A549 (cell line): ENCODE data around the gene STIM1. TPM values are rescaled to one million over a fixed set of nuclear protein-coding genes. Genes with fewer than 3 reads are reported as not detected.

ENCODE experiments used
- ATAC-seq, 2 experiments: fragments of 200-7000 bp in 1 of 2; fragments of >200 bp in 1 of 2; cut with Nextera tagmentation in 1 of 2; cut with Tn5 transposase in 1 of 2; 3 replicates each; pipeline versions ENCODE4 v1.8.0 to v1.9.1; 2018 to 2020; ENCODE audit warnings: mild to moderate bottlenecking in 1 of 2, moderate library complexity in 1 of 2
- CTCF ChIA-PET: fragments of 300-600 bp; sonication (Branson Sonifier 250); formaldehyde crosslinking; extraction: SDS; loops from one replicate; lab custom pipeline; 2021; ENCODE audit warnings: antibody characterized with exemption, inconsistent platforms; lab: Yijun Ruan, JAX
- POLR2A ChIA-PET: fragments of 350-600 bp; formaldehyde crosslinking; extraction: SDS; loops from one replicate; lab custom pipeline; 2021; ENCODE audit warnings: antibody characterized with exemption, inconsistent platforms; lab: Yijun Ruan, JAX
- DNase-seq, 2 experiments: peaks; one replicate each; pipeline versions ENCODE4 v3.0.0 to v3.0.0-alpha.2; 2011 to 2016; ENCODE audit warnings: low read depth in 1 of 2, low spot score in 1 of 2
- FAIRE-seq: peaks from 2 replicates; lab custom pipeline; 2011; peaks lifted over from hg19 to GRCh38; lab: Jason Lieb, UNC
- H3K27ac ChIP-seq, 2 experiments: fragments of >200 bp; sonication (Bioruptor Twin); formaldehyde crosslinking; 3 replicates each; pipeline ENCODE4 v1.5.1; 2016 to 2017
- H3K4me1 ChIP-seq: fragments of >200 bp; sonication (Bioruptor Twin); formaldehyde crosslinking; 3 replicates; pipeline ENCODE4 v1.6.1; 2016
- H3K4me2 ChIP-seq: fragments of >200 bp; sonication (Bioruptor Twin); formaldehyde crosslinking; 3 replicates; pipeline ENCODE4 v1.6.1; 2016
- H3K4me3 ChIP-seq: fragments of >200 bp; sonication (Bioruptor Twin); formaldehyde crosslinking; 3 replicates; pipeline ENCODE4 v1.5.1; 2016
- H3K9me3 ChIP-seq: fragments of >200 bp; sonication (Bioruptor Twin); formaldehyde crosslinking; 3 replicates; pipeline ENCODE4 v1.6.1; 2016
- CBX8 ChIP-seq: fragments of 200-600 bp; sonication (generic); IDR thresholded peaks from 2 replicates; pipeline ENCODE4 v1.6.1; 2016
- CEBPB ChIP-seq, 2 experiments: fragments of >200 bp in 1 of 2; sonication (Bioruptor Twin) in 1 of 2; formaldehyde crosslinking in 1 of 2; IDR thresholded peaks; 2 replicates each; pipeline ENCODE4 v1.6.1; 2012 to 2016
- E2F6 ChIP-seq: IDR thresholded peaks from 2 replicates; pipeline ENCODE4 v1.6.1; 2012; ENCODE audit warnings: low read depth, borderline replicate concordance
- ESRRA ChIP-seq: fragments of 150-350 bp; IDR thresholded peaks from 2 replicates; pipeline ENCODE4 v1.6.1; 2014; ENCODE audit warnings: mild to moderate bottlenecking, low read length, borderline replicate concordance
- GATA3 ChIP-seq: IDR thresholded peaks from 2 replicates; pipeline ENCODE4 v1.6.1; 2012; ENCODE audit warnings: borderline replicate concordance
- HEYL ChIP-seq: fragments of 250-450 bp; sonication (Bioruptor Pico); IDR thresholded peaks from 2 replicates; pipeline ENCODE4 v1.8.0; 2021; ENCODE audit warnings: mild to moderate bottlenecking, moderate library complexity
- HOXA7 ChIP-seq: fragments of 250-450 bp; sonication (Bioruptor Pico); IDR thresholded peaks from 2 replicates; pipeline ENCODE4 v1.5.0; 2020; ENCODE audit warnings: mild to moderate bottlenecking, moderate library complexity
- HOXB13 ChIP-seq: fragments of 250-450 bp; sonication (Bioruptor Pico); IDR thresholded peaks from 2 replicates; pipeline ENCODE4 v1.5.0; 2020; ENCODE audit warnings: low read depth, mild to moderate bottlenecking, moderate library complexity
- POLR2A ChIP-seq: IDR thresholded peaks from 2 replicates; pipeline ENCODE4 v1.6.1; 2012; ENCODE audit warnings: mild to moderate bottlenecking, low read length
- RAD21 ChIP-seq, 2 experiments: fragments of >200 bp in 1 of 2; sonication (Bioruptor Twin) in 1 of 2; formaldehyde crosslinking in 1 of 2; IDR thresholded peaks in 1 of 2; conservative IDR thresholded peaks in 1 of 2; 2 replicates in 1 of 2; 3 replicates in 1 of 2; pipeline ENCODE4 v1.6.1; 2012 to 2018; ENCODE audit warnings: inconsistent platforms in 1 of 2
- SMC3 ChIP-seq: fragments of >200 bp; sonication (Bioruptor Twin); formaldehyde crosslinking; IDR thresholded peaks from 3 replicates; pipeline ENCODE4 v1.6.1; 2018; ENCODE audit warnings: inconsistent platforms
- TP53 ChIP-seq: fragments of 250-450 bp; sonication (Bioruptor Pico); IDR thresholded peaks from 2 replicates; pipeline ENCODE4 v1.5.0; 2021; ENCODE audit warnings: mild to moderate bottlenecking, moderate library complexity
- ZNF302 ChIP-seq: fragments of 250-450 bp; sonication (Bioruptor Pico); IDR thresholded peaks from 2 replicates; pipeline ENCODE4 v1.9.0; 2021; ENCODE audit warnings: inconsistent platforms, mild to moderate bottlenecking, moderate library complexity
- WGBS: methylation state at CpG from one replicate; pipeline ENCODE4 v1.1.6; 2017; ENCODE audit errors: missing lambda C conversion rate; 5-methylcytosine and 5-hydroxymethylcytosine counted together
- polyA plus RNA-seq, 4 experiments: library from polyadenylated mRNA; depleted of rRNA in 3 of 4; stranded (reverse); fragments of >200 nt; fragmentation: RNase III in 1 of 4; extraction: RNeasy Plus Mini Kit Qiagen cat#74134 plus additional on column Dnase treatment in 1 of 4; gene quantifications; 2 replicates in 3 of 4; 3 replicates in 1 of 4; pipeline ENCODE4 v1.2.3, GENCODE V29; 2011 to 2017
- TF ChIP-seq, protein P1 (sequence below): fragments of >200 bp; sonication (Bioruptor Twin); formaldehyde crosslinking; IDR thresholded peaks from 2 replicates; pipeline ENCODE4 v1.6.1; 2016
- TF ChIP-seq, protein P2 (sequence below): fragments of >200 bp; sonication (Bioruptor Twin); formaldehyde crosslinking; IDR thresholded peaks from 3 replicates; pipeline ENCODE4 v1.6.1; 2016
- TF ChIP-seq, protein P3 (sequence below): fragments of 250-450 bp; sonication (Bioruptor Pico); IDR thresholded peaks from 2 replicates; pipeline ENCODE4 v1.5.0; 2020; ENCODE audit warnings: low read depth, mild to moderate bottlenecking, moderate library complexity
- TF ChIP-seq, protein P4 (sequence below): fragments of >200 bp; sonication (Bioruptor Twin); formaldehyde crosslinking; IDR thresholded peaks from 3 replicates; pipeline ENCODE4 v1.5.1; 2016
- TF ChIP-seq, protein P5 (sequence below): fragments of 450-650 bp; IDR thresholded peaks from 2 replicates; pipeline ENCODE4 v1.6.1; 2014; ENCODE audit warnings: antibody characterized with exemption

The STIM1 gene
- polyA plus RNA-seq, 2 of the 4 experiments (the other 2 are of a cell fraction): 35.2 to 38.7 TPM

DNA sequence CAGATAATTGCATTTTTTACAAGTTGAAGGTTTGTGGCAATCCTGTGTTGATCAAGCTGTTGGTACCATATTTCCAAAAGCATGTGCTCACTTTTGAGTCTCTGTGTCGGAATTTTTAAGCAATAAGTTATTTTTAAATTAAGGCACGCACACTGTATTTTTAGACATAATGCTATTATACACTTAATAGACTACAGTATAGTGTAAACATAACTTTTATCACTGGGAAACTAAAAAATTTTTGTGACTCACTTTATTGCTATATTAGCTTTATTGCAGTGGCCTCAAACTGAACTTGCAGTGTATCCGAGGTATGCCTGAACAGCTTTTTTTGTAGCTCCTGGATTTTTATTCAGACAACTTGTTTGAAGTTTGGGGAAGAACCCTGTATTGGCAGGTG is 207.9 kb downstream of the STIM1 start (continued):
- no peak for TF ChIP-seq CEBPB (IDR thresholded peaks at IDR 0.05)
- TF ChIP-seq HOXB13 (CRISPR knock-in tag): no peak

- H3K4me1 ChIP-seq: no peaks in the 10 kb centered on the region
- no peak overlapping the region for H3K27ac ChIP-seq
- no peak overlapping the region for H3K4me3 ChIP-seq
- 85% methylated on average over 1 of the region's 1 CpG for WGBS
- no peaks in the 10 kb centered on the region for H3K9me3 ChIP-seq
- H3K4me2 ChIP-seq: no peak overlapping the region
- TF ChIP-seq HOXA7 (no peak), ESRRA (no peak)
- TF ChIP-seq, protein P1, sequence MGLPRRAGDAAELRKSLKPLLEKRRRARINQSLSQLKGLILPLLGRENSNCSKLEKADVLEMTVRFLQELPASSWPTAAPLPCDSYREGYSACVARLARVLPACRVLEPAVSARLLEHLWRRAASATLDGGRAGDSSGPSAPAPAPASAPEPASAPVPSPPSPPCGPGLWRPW: no peak
- TF ChIP-seq, protein P2, sequence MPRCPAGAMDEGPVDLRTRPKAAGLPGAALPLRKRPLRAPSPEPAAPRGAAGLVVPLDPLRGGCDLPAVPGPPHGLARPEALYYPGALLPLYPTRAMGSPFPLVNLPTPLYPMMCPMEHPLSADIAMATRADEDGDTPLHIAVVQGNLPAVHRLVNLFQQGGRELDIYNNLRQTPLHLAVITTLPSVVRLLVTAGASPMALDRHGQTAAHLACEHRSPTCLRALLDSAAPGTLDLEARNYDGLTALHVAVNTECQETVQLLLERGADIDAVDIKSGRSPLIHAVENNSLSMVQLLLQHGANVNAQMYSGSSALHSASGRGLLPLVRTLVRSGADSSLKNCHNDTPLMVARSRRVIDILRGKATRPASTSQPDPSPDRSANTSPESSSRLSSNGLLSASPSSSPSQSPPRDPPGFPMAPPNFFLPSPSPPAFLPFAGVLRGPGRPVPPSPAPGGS: no peak
- TF ChIP-seq, protein P3, sequence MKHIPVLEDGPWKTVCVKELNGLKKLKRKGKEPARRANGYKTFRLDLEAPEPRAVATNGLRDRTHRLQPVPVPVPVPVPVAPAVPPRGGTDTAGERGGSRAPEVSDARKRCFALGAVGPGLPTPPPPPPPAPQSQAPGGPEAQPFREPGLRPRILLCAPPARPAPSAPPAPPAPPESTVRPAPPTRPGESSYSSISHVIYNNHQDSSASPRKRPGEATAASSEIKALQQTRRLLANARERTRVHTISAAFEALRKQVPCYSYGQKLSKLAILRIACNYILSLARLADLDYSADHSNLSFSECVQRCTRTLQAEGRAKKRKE (CRISPR knock-in tag): no peak
- TF ChIP-seq, protein P4, sequence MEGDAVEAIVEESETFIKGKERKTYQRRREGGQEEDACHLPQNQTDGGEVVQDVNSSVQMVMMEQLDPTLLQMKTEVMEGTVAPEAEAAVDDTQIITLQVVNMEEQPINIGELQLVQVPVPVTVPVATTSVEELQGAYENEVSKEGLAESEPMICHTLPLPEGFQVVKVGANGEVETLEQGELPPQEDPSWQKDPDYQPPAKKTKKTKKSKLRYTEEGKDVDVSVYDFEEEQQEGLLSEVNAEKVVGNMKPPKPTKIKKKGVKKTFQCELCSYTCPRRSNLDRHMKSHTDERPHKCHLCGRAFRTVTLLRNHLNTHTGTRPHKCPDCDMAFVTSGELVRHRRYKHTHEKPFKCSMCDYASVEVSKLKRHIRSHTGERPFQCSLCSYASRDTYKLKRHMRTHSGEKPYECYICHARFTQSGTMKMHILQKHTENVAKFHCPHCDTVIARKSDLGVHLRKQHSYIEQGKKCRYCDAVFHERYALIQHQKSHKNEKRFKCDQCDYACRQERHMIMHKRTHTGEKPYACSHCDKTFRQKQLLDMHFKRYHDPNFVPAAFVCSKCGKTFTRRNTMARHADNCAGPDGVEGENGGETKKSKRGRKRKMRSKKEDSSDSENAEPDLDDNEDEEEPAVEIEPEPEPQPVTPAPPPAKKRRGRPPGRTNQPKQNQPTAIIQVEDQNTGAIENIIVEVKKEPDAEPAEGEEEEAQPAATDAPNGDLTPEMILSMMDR: no peak
- ATAC-seq (peak; percentile 59 to 70; a peak in 4 of 6 replicates), DNase-seq (no peak), FAIRE-seq (no peak)
- POLR2A ChIA-PET: interaction anchor here (1.4 kb wide), 1 partner anchor 209 kb away, joined by 3 read pairs; the partner anchor contains the start of gene STIM1
- CTCF ChIA-PET: interaction anchor here (0.6 to 15.7 kb wide), 6 partner anchors 8 to 216 kb away, joined by 3 to 919 read pairs (median 3); partner anchors contain the start of genes RHOG and STIM1
Measured at GRCh38 chr11:4064278-4064955, 209.0 kb downstream of the STIM1 start.

- WGBS: 93% methylated on average over 1 of the region's 1 CpG
- no peak overlapping the region for H3K4me3 ChIP-seq
- H3K9me3 ChIP-seq: no peaks in the 10 kb centered on the region
- ChIA-PET CTCF (interaction anchor here (0.6 to 15.7 kb wide), 5 partner anchors 8 to 232 kb away, joined by 3 to 919 read pairs (median 3); partner anchors contain the start of genes RHOG and STIM1), POLR2A (no interaction called here)
- no peak overlapping the region for H3K4me2 ChIP-seq
- ATAC-seq (no peak), FAIRE-seq (no peak), DNase-seq (no peak)
- H3K27ac ChIP-seq: no peak overlapping the region
- TF ChIP-seq GATA3 (no peak), CBX8 (no peak), ESRRA (no peak), HEYL (no peak), TP53 (CRISPR knock-in tag) (no peak)
- H3K4me1 ChIP-seq: no peaks in the 10 kb centered on the region
Measured at GRCh38 chr11:4065086-4065485, 209.6 kb downstream of the STIM1 start.

DNA sequence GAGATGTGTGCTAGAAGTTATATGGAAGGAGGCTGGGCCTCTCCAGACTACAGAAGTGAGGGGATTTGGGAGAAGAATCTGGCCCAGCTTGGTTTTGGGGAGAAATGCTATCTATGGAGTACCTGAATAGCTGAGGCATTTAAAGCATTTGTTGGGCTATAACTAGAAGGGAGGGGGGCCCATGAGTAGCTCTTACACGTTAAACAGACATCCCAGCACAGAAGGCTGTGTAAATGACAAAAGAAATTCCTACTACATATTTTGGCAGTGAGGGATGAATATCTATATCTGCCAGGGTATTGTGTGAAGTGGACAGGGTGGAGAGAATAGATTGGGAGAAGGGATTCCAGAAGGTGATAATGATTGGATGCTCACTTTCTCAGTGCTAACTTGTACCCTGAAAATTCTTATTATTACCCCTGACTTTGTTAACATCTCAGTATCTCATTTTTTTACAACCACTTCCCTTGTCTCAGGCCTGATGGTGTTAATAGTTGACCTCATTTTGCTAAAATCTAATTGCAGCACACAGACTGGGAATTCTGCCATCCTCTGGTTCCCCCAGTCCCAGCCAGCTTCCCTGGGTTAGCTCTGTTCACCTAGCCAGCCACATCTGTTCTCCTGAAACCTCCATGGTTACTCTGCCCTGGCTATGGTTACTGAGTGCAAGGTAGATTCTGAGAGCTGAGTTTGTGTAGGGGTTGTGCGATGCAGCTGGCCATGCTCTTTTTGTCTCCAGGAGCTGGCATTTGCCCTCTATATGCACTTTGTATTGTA is 210.3 kb downstream of the STIM1 start:
- CTCF ChIA-PET: interaction anchor here (0.8 to 15.7 kb wide), 4 partner anchors 9 to 232 kb away, joined by 3 to 919 read pairs (median 10); partner anchors contain the start of genes RHOG and STIM1
- WGBS: 74% methylated on average over 2 of the region's 2 CpGs
- POLR2A ChIA-PET: no interaction called here
- TF ChIP-seq ZNF302 (no peak), SMC3 (no peak), E2F6 (no peak), RAD21 (conservative IDR thresholded peaks at IDR 0.05 in 1 of 2, IDR thresholded peaks at IDR 0.05 in 1 of 2) (no peak), POLR2A (no peak), HOXA7 (no peak)
- TF ChIP-seq, protein P5, sequence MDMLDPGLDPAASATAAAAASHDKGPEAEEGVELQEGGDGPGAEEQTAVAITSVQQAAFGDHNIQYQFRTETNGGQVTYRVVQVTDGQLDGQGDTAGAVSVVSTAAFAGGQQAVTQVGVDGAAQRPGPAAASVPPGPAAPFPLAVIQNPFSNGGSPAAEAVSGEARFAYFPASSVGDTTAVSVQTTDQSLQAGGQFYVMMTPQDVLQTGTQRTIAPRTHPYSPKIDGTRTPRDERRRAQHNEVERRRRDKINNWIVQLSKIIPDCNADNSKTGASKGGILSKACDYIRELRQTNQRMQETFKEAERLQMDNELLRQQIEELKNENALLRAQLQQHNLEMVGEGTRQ: no peak
- TF ChIP-seq, all 56 proteins: peak for 0
- Histone ChIP-seq H3K4me2 (no peak overlapping the region), H3K27ac (no peak overlapping the region), H3K9me3 (no peaks in the 10 kb centered on the region), H3K4me1 (no peaks in the 10 kb centered on the region), H3K4me3 (no peak overlapping the region)
- DNase-seq (no peak), ATAC-seq (no peak), FAIRE-seq (no peak)
